H1 (cell line): ENCODE results near the gene TFAP2D. TPM values are rescaled to one million over a fixed set of nuclear protein-coding genes. Genes with fewer than 3 reads are reported as not detected.

ENCODE experiments used
- CTCF ChIA-PET: fragments of 300-600 bp; sonication (Branson Sonifier 250); formaldehyde crosslinking; loops from one replicate; lab custom pipeline; 2021; ENCODE audit not compliant: partially characterized antibody; lab: Charles Lee
- POLR2A ChIA-PET: fragments of 300-600 bp; sonication (Branson Sonifier 250); formaldehyde crosslinking; loops from one replicate; lab custom pipeline; 2021; ENCODE audit warnings: inconsistent platforms; ENCODE audit not compliant: partially characterized antibody; lab: Charles Lee
- DNase-seq, 2 experiments: peaks; one replicate each; pipeline versions ENCODE4 v3.0.0 to v3.0.0-alpha.2; 2010 to 2022; ENCODE audit warnings: low spot score in 2 of 2, low read depth in 1 of 2, mixed read lengths in 1 of 2
- FAIRE-seq: peaks from 2 replicates; lab custom pipeline; 2011; peaks lifted over from hg19 to GRCh38; lab: Jason Lieb, UNC
- H2AFZ ChIP-seq: 2 replicates; pipeline ENCODE4 v1.8.1; 2012; ENCODE audit warnings: low read length, inconsistent platforms
- H2AK5ac ChIP-seq: 2 replicates; pipeline ENCODE4 v1.6.1; 2013; ENCODE audit warnings: low read depth, low read length
- H2BK120ac ChIP-seq: replicated peaks from 2 replicates; pipeline ENCODE3; 2013; ENCODE audit warnings: low read depth, low read length, inconsistent platforms
- H2BK12ac ChIP-seq: 2 replicates; pipeline ENCODE4 v1.6.1; 2013; ENCODE audit warnings: low read depth, low read length
- H2BK15ac ChIP-seq: 2 replicates; pipeline ENCODE4 v1.6.1; 2013; ENCODE audit warnings: low read length
- H2BK20ac ChIP-seq: 2 replicates; pipeline ENCODE4 v1.6.1; 2013; ENCODE audit warnings: low read length
- H2BK5ac ChIP-seq: 2 replicates; pipeline ENCODE4 v1.6.1; 2013; ENCODE audit warnings: low read depth, low read length
- H3K14ac ChIP-seq: 2 replicates; pipeline ENCODE4 v1.6.1; 2013; ENCODE audit warnings: inconsistent platforms; ENCODE audit not compliant: insufficient read length
- H3K18ac ChIP-seq: 2 replicates; pipeline ENCODE4 v1.6.1; 2013; ENCODE audit warnings: low read length; ENCODE audit errors: extremely low read depth
- H3K23ac ChIP-seq: 2 replicates; pipeline ENCODE4 v1.6.1; 2013; ENCODE audit warnings: inconsistent platforms; ENCODE audit not compliant: insufficient read length
- H3K23me2 ChIP-seq: 2 replicates; pipeline ENCODE4 v1.6.1; 2013; ENCODE audit warnings: low read depth, low read length
- H3K27ac ChIP-seq: 2 replicates; pipeline ENCODE4 v1.6.1; 2011; ENCODE audit warnings: low read depth, low read length, inconsistent platforms
- H3K27me3 ChIP-seq, 4 experiments: replicated peaks in 1 of 4; 1 replicate in 1 of 4; 2 replicates in 3 of 4; pipeline versions ENCODE4 v1.6.1 to v1.8.1; 2011 to 2013; ENCODE audit warnings: low read length in 3 of 4, mild to moderate bottlenecking in 3 of 4, inconsistent platforms in 2 of 4, mixed read lengths in 2 of 4, moderate library complexity in 1 of 4; ENCODE audit not compliant: control insufficient read depth in 3 of 4, insufficient read depth in 3 of 4; ENCODE audit errors: extremely low read depth in 1 of 4
- H3K36me3 ChIP-seq, 4 experiments: 2 replicates each; pipeline versions ENCODE4 v1.6.1 to v1.8.1; 2011 to 2013; ENCODE audit warnings: mild to moderate bottlenecking in 4 of 4, low read length in 3 of 4, moderate library complexity in 2 of 4, control low read depth in 1 of 4, inconsistent platforms in 1 of 4; ENCODE audit not compliant: insufficient read depth in 4 of 4, control insufficient read depth in 2 of 4
- H3K4ac ChIP-seq: replicated peaks from 2 replicates; pipeline ENCODE3; 2013; ENCODE audit warnings: low read length, low read depth, mixed read lengths, inconsistent platforms; ENCODE audit not compliant: insufficient read length
- H3K4me1 ChIP-seq, 4 experiments: replicated peaks in 1 of 4; 1 replicate in 1 of 4; 2 replicates in 3 of 4; pipeline versions ENCODE4 v1.6.1 to v1.8.1; 2011 to 2013; ENCODE audit warnings: low read length in 3 of 4, inconsistent platforms in 2 of 4, mixed read lengths in 1 of 4; ENCODE audit not compliant: insufficient read depth in 4 of 4, control insufficient read depth in 3 of 4
- H3K4me2 ChIP-seq, 2 experiments: 2 replicates each; pipeline versions ENCODE4 v1.6.1 to v1.8.1; 2011 to 2013; ENCODE audit warnings: low read depth in 2 of 2, low read length in 2 of 2, control low read depth in 1 of 2, inconsistent platforms in 1 of 2, mild to moderate bottlenecking in 1 of 2; ENCODE audit not compliant: insufficient read depth in 1 of 2
- H3K4me3 ChIP-seq, 4 experiments: fragments of 200-600, 300-600 bp in 1 of 4; sonication (generic), shearing (Covaris generic), sonication (Bioruptor Twin) in 1 of 4; 2 replicates each; pipeline versions ENCODE4 v1.5.1 to v1.8.1; 2011 to 2016; ENCODE audit warnings: low read length in 4 of 4, low read depth in 3 of 4, control low read depth in 2 of 4, inconsistent platforms in 2 of 4, mild to moderate bottlenecking in 2 of 4, mixed read lengths in 1 of 4, moderate library complexity in 1 of 4; ENCODE audit not compliant: insufficient read depth in 2 of 4; ENCODE audit errors: extremely low read depth in 1 of 4
- H3K56ac ChIP-seq: replicated peaks from 2 replicates; pipeline ENCODE3; 2013; ENCODE audit warnings: low read depth, mild to moderate bottlenecking, mixed read lengths, low read length, inconsistent platforms; ENCODE audit not compliant: insufficient read length
- H3K79me1 ChIP-seq: 2 replicates; pipeline ENCODE4 v1.6.1; 2013; ENCODE audit warnings: low read depth, low read length, control low read depth
- H3K79me2 ChIP-seq, 2 experiments: 2 replicates each; pipeline versions ENCODE4 v1.6.1 to v1.8.1; 2012 to 2013; ENCODE audit warnings: low read length in 2 of 2, mild to moderate bottlenecking in 2 of 2, inconsistent platforms in 1 of 2; ENCODE audit not compliant: insufficient read depth in 2 of 2, control insufficient read depth in 1 of 2
- H3K9ac ChIP-seq, 4 experiments: replicated peaks in 1 of 4; 1 replicate in 1 of 4; 2 replicates in 3 of 4; pipeline versions ENCODE4 v1.6.1 to v1.8.1; 2011 to 2013; ENCODE audit warnings: low read depth in 3 of 4, low read length in 3 of 4, control low read depth in 2 of 4, mild to moderate bottlenecking in 2 of 4, moderate library complexity in 2 of 4, inconsistent platforms in 1 of 4; ENCODE audit errors: extremely low read depth in 1 of 4
- H3K9me3 ChIP-seq, 2 experiments: 2 replicates each; pipeline versions ENCODE4 v1.6.1 to v1.8.1; 2012 to 2013; ENCODE audit warnings: mild to moderate bottlenecking in 2 of 2, moderate library complexity in 2 of 2, control low read depth in 1 of 2, inconsistent platforms in 1 of 2, low read depth in 1 of 2, low read length in 1 of 2, mixed read lengths in 1 of 2; ENCODE audit not compliant: insufficient read depth in 2 of 2
- H4K20me1 ChIP-seq, 2 experiments: replicated peaks in 1 of 2; 2 replicates each; pipeline versions ENCODE3 to v1.8.1; 2011 to 2013; ENCODE audit warnings: inconsistent platforms in 2 of 2, low read length in 2 of 2, mild to moderate bottlenecking in 1 of 2; ENCODE audit not compliant: insufficient read depth in 2 of 2, control insufficient read depth in 1 of 2
- H4K5ac ChIP-seq: 2 replicates; pipeline ENCODE4 v1.6.1; 2013; ENCODE audit warnings: low read length, low read depth, mixed read lengths, inconsistent platforms; ENCODE audit not compliant: insufficient read length
- H4K8ac ChIP-seq: 2 replicates; pipeline ENCODE4 v1.8.0; 2013; ENCODE audit warnings: mild to moderate bottlenecking, moderate library complexity, low read length, inconsistent platforms; ENCODE audit not compliant: insufficient read depth; ENCODE audit errors: extremely low read depth
- H4K91ac ChIP-seq: replicated peaks from 2 replicates; pipeline ENCODE3; 2013; ENCODE audit warnings: low read length, mixed read lengths, inconsistent platforms; ENCODE audit not compliant: insufficient read length
- BACH1 ChIP-seq: IDR thresholded peaks from 2 replicates; pipeline ENCODE4 v1.6.1; 2012; ENCODE audit warnings: low read length, improper control_type of control experiment
- CBX5 ChIP-seq: fragments of 300-800, 300-1000 bp; sonication (generic); IDR thresholded peaks from 2 replicates; pipeline ENCODE4 v1.7.1; 2016; ENCODE audit warnings: antibody characterized with exemption, low read length, low read depth
- CBX8 ChIP-seq: fragments of 300-800, 300-1000 bp; sonication (generic); IDR thresholded peaks from 2 replicates; pipeline ENCODE4 v1.7.1; 2016; ENCODE audit warnings: low read depth, low read length, borderline replicate concordance
- HDAC2 ChIP-seq, 2 experiments: fragments of 300-600 bp in 1 of 2; sonication (generic) in 1 of 2; IDR thresholded peaks; 2 replicates each; pipeline ENCODE4 v1.6.1; 2011 to 2012; ENCODE audit warnings: low read depth in 2 of 2, low read length in 2 of 2, mild to moderate bottlenecking in 2 of 2, moderate library complexity in 2 of 2, borderline replicate concordance in 1 of 2, inconsistent platforms in 1 of 2
- HDAC6 ChIP-seq: IDR thresholded peaks from one replicate; pipeline ENCODE4 v1.7.1; 2012; ENCODE audit warnings: low read depth, mild to moderate bottlenecking, inconsistent platforms, low read length, moderate library complexity
- JUN ChIP-seq: IDR thresholded peaks from 2 replicates; pipeline ENCODE4 v1.6.1; 2011; ENCODE audit warnings: low read depth, mild to moderate bottlenecking, improper control_type of control experiment, low read length
- KDM4A ChIP-seq: IDR thresholded peaks from one replicate; pipeline ENCODE4 v1.7.1; 2012; ENCODE audit warnings: low read depth, mild to moderate bottlenecking, moderate library complexity, low read length, inconsistent platforms; ENCODE audit not compliant: severe bottlenecking
- PHF8 ChIP-seq: fragments of 200-600 bp; sonication (generic); conservative IDR thresholded peaks from 2 replicates; pipeline ENCODE4 v1.7.1; 2012; ENCODE audit warnings: low read depth, mild to moderate bottlenecking, inconsistent platforms, low read length, moderate library complexity
- POLR2A ChIP-seq, 2 experiments: IDR thresholded peaks; 1 replicate in 1 of 2; 2 replicates in 1 of 2; pipeline ENCODE4 v1.6.1; 2011; ENCODE audit warnings: low read depth in 2 of 2, low read length in 2 of 2, mild to moderate bottlenecking in 2 of 2; ENCODE audit errors: control extremely low read depth in 1 of 2
- RXRA ChIP-seq: IDR thresholded peaks from 2 replicates; pipeline ENCODE4 v1.6.1; 2011; ENCODE audit warnings: low read depth, mild to moderate bottlenecking, low read length, moderate library complexity; ENCODE audit not compliant: insufficient read depth
- SUZ12 ChIP-seq: fragments of 200-600 bp; sonication (generic); IDR thresholded peaks from 2 replicates; pipeline ENCODE4 v1.6.1; 2012; ENCODE audit warnings: mild to moderate bottlenecking, inconsistent platforms, low read length, moderate library complexity, mixed read lengths
- WGBS, 2 experiments: shearing (Covaris generic) in 1 of 2; methylation state at CpG; one replicate each; pipeline versions ENCODE4 v1.1.6 to v1.1.7; 2013 to 2015; ENCODE audit warnings: low lambda C conversion rate in 2 of 2, mixed read lengths in 2 of 2, inconsistent platforms in 1 of 2, low coverage in 1 of 2, missing lambda C conversion rate in 1 of 2; ENCODE audit not compliant: insufficient replicate concordance in 2 of 2, insufficient coverage in 1 of 2, insufficient read length in 1 of 2; ENCODE audit errors: extremely low coverage in 1 of 2, missing lambda C conversion rate in 1 of 2; 5-methylcytosine and 5-hydroxymethylcytosine counted together
- polyA plus RNA-seq, 7 experiments: library from polyadenylated mRNA; depleted of rRNA in 3 of 7; stranded (reverse) in 5 of 7; unstranded in 2 of 7; fragments of >200 nt in 5 of 7; fragments of 200-250 nt in 2 of 7; gene quantifications; 1 replicate in 5 of 7; 2 replicates in 1 of 7; 4 replicates in 1 of 7; pipeline versions ENCODE4 v1.2.1 to v1.2.3, GENCODE V29; 2011 to 2013; ENCODE audit warnings: missing spikeins in 2 of 7, mixed read lengths in 2 of 7
- total RNA-seq: library from RNA; stranded (reverse); fragmentation: NEBNext Ultra II Directional; extraction: Animal tissue kit (Norgen Biotek cat#: 25700); gene quantifications from 2 replicates; pipeline ENCODE4 v1.2.1, GENCODE V29; 2021
- TF ChIP-seq, protein P1 (sequence below): IDR thresholded peaks from 2 replicates; pipeline ENCODE4 v1.6.1; 2012; ENCODE audit warnings: inconsistent platforms

TFAP2D gene
- total and polyA plus RNA-seq, 2 of the 8 experiments (the other 6 are each of a cell fraction or from before 2014, with no cell fraction given) = not detected

DNA sequence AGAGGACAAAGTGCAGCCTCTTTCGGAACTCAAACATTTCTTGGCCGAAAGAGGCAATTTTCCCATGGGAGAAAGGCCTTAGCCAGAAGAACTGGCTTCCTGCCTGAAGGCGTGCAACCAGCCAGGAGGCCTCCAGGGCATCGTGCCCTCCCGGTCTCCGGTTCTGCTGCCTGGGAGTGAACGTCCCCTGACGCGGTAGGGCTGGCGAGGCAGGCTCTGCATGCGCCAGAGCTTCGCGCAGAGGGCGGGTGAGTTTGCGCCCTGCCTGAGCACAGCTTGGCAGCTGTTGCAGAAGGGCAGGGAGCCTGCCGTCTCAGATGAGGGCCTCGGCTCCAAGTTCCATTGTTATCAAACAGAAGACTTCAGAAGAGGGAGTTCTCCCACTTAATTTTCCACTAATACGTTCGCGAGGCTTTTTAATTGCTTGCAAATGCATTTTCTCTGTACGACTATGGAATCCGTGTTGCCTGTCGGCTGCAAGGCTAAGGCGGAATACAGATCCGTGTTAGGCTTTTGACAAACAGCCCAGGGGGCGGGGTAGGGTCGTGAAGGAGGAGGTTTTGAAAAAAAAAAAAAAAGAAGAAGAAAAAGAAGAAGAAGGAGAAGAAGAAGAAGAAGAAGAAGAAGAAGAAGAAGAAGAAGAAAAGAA lies 5.5 kb upstream of the TFAP2D start:
- Histone ChIP-seq H4K8ac (no peak overlapping the region), H3K4me3 (peak overlapping the region in 3 of 4 experiments; percentile 3 to 55 (median 6); a peak in 3 of 8 replicates), H2BK15ac (no peak overlapping the region), H2BK5ac (no peak overlapping the region), H3K27ac (no peak overlapping the region), H2AK5ac (0 out of 2 replicates have a peak overlapping the region, but pooled peaks have one; percentile 39), H3K27me3 (peaks cover 72 to 92% (median 85%) of the 10 kb centered on the region in 4 experiments), H3K79me2 (no peaks in the 10 kb centered on the region), H3K23ac (no peak overlapping the region), H3K14ac (no peak overlapping the region), H4K20me1 (peaks cover 2 to 14% of the 10 kb centered on the region in 2 experiments), H2BK120ac (no peak overlapping the region), H4K91ac (no peak overlapping the region), H3K36me3 (no peaks in the 10 kb centered on the region), H3K18ac (peak overlapping the region; percentile 32), H2AFZ (no peak overlapping the region), H2BK12ac (no peak overlapping the region), H2BK20ac (no peak overlapping the region), H3K4me2 (peak overlapping the region; percentile 51 to 83), H4K5ac (no peak overlapping the region), H3K9ac (no peak overlapping the region; a peak in 1 of 7 replicates), H3K56ac (no peak overlapping the region), H3K4me1 (peaks cover 3 to 22% (median 7%) of the 10 kb centered on the region in 4 experiments), H3K79me1 (no peaks in the 10 kb centered on the region), H3K9me3 (no peaks in the 10 kb centered on the region), H3K4ac (no peak overlapping the region), H3K23me2 (peaks cover 4% of the 10 kb centered on the region; the same call in 1 of the 2 replicates)
- no peak for FAIRE-seq
- peak in 1 of 2 experiments; percentile 64 for DNase-seq
- POLR2A ChIA-PET = no interaction called here
- WGBS, 2 experiments = 3% methylated on average over 27 of the region's 27 CpGs; no CpG with 5 or more reads in 1 of the 2 experiments
- CTCF ChIA-PET = interaction anchor here (0.6 to 1.4 kb wide), 3 partner anchors 51 to 1256 kb away, joined by 3 read pairs; no protein-coding TSS in a partner anchor
- TF ChIP-seq, protein P1, sequence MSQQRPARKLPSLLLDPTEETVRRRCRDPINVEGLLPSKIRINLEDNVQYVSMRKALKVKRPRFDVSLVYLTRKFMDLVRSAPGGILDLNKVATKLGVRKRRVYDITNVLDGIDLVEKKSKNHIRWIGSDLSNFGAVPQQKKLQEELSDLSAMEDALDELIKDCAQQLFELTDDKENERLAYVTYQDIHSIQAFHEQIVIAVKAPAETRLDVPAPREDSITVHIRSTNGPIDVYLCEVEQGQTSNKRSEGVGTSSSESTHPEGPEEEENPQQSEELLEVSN = peak; percentile 75
- TF ChIP-seq CBX8 = no peak; the same call in 1 of the 2 replicates
- no peak for TF ChIP-seq HDAC2 (IDR thresholded peaks at IDR 0.05; ENCODE audit: borderline replicate concordance in 1 of 2, low read depth in 2 of 2, low read length in 2 of 2)
- peak; percentile 82 for TF ChIP-seq SUZ12
- TF ChIP-seq PHF8 = no peak
- no peak for TF ChIP-seq JUN
- TF ChIP-seq BACH1 = no peak
- no peak for TF ChIP-seq KDM4A
- TF ChIP-seq RXRA = no peak
- no peak for TF ChIP-seq POLR2A (IDR thresholded peaks at IDR 0.05; ENCODE audit: control extremely low read depth in 1 of 2, low read depth in 2 of 2, low read length in 2 of 2)
- TF ChIP-seq CBX5 = no peak
- no peak for TF ChIP-seq HDAC6
